GM12878 (cell line): ENCODE measurements around the gene PADI1. TPM values are rescaled to one million over a fixed set of nuclear protein-coding genes. Genes with fewer than 3 reads are reported as not detected.

Experiments
- ATAC-seq: fragments of 200-7000 bp; cut with Tn5 transposase; 3 replicates; pipeline ENCODE4 v1.9.1; 2020; ENCODE audit warnings: mild to moderate bottlenecking, moderate library complexity
- BruUV-seq: library from RNA; stranded (reverse); fragments of 400-500 nt; replicated peaks from 2 replicates; lab custom pipeline; 2021; lab: Mats Ljungman, UMichigan
- CTCF ChIA-PET: fragments of 300-600 bp; sonication (Branson Sonifier 250); formaldehyde crosslinking; extraction: SDS; loops from one replicate; lab custom pipeline; 2021; ENCODE audit warnings: inconsistent platforms; lab: Yijun Ruan, JAX
- POLR2A ChIA-PET: fragments of 350-600 bp; formaldehyde crosslinking; extraction: SDS; loops from one replicate; lab custom pipeline; 2021; ENCODE audit warnings: inconsistent platforms; lab: Charles Lee
- RAD21 ChIA-PET: fragments of 300-600 bp; sonication (Branson Sonifier 250); formaldehyde crosslinking; loops from one replicate; lab custom pipeline; 2023; ENCODE audit warnings: antibody characterized with exemption; ENCODE audit not compliant: unreplicated experiment; lab: Charles Lee
- SMC1A ChIA-PET: fragments of 300-600 bp; sonication (Branson Sonifier 250); formaldehyde crosslinking; loops from one replicate; lab custom pipeline; 2023; ENCODE audit not compliant: unreplicated experiment, uncharacterized antibody; lab: Charles Lee
- DNase-seq: peaks from one replicate; pipeline ENCODE4 v3.0.0-alpha.2; 2011; ENCODE audit warnings: low read depth, low spot score
- FAIRE-seq: peaks from 3 replicates; lab custom pipeline; 2011; peaks lifted over from hg19 to GRCh38; lab: Jason Lieb, UNC
- H2AFZ ChIP-seq: 2 replicates; pipeline ENCODE4 v1.6.0; 2011; ENCODE audit warnings: low read depth, low read length, control low read depth; ENCODE audit not compliant: control insufficient read depth
- H3K27ac ChIP-seq: 2 replicates; pipeline ENCODE4 v1.5.1; 2011; ENCODE audit warnings: control low read depth; ENCODE audit not compliant: control insufficient read depth, insufficient read depth
- H3K27me3 ChIP-seq, 2 experiments: replicated peaks in 1 of 2; 2 replicates each; pipeline versions ENCODE4 v1.6.0 to v1.6.1; 2011; ENCODE audit warnings: low read length in 1 of 2; ENCODE audit not compliant: control insufficient read depth in 2 of 2, insufficient read depth in 2 of 2
- H3K36me3 ChIP-seq, 2 experiments: 2 replicates each; pipeline ENCODE4 v1.5.1; 2011; ENCODE audit warnings: low read length in 1 of 2; ENCODE audit not compliant: control insufficient read depth in 2 of 2, insufficient read depth in 2 of 2
- H3K4me1 ChIP-seq: 2 replicates; pipeline ENCODE4 v1.6.1; 2011; ENCODE audit warnings: mild to moderate bottlenecking, low read length, moderate library complexity, mixed read lengths; ENCODE audit not compliant: control insufficient read depth, insufficient read depth
- H3K4me2 ChIP-seq: 2 replicates; pipeline ENCODE4 v1.6.0; 2011; ENCODE audit warnings: control low read depth; ENCODE audit not compliant: control insufficient read depth, insufficient read depth
- H3K4me3 ChIP-seq: fragments of 200-600 bp; sonication (generic); 2 replicates; pipeline ENCODE4 v1.5.1; 2016
- H3K79me2 ChIP-seq: 2 replicates; pipeline ENCODE4 v1.6.0; 2011; ENCODE audit warnings: low read length; ENCODE audit not compliant: control insufficient read depth, insufficient read depth
- H3K9ac ChIP-seq: 2 replicates; pipeline ENCODE4 v1.8.0; 2011; ENCODE audit warnings: low read length, control low read depth, mixed read lengths; ENCODE audit not compliant: control insufficient read depth, insufficient read depth
- H3K9me3 ChIP-seq: replicated peaks from 3 replicates; pipeline ENCODE4 v1.5.1; 2011; ENCODE audit warnings: mild to moderate bottlenecking, low read length; ENCODE audit not compliant: control insufficient read depth, insufficient read depth
- H4K20me1 ChIP-seq: 2 replicates; pipeline ENCODE4 v1.6.0; 2011; ENCODE audit not compliant: control insufficient read depth, insufficient read depth
- DPF2 ChIP-seq: fragments of 450-650 bp; IDR thresholded peaks from 2 replicates; pipeline ENCODE4 v1.6.1; 2017; ENCODE audit warnings: mild to moderate bottlenecking
- KAT2A ChIP-seq: conservative IDR thresholded peaks from 2 replicates; pipeline ENCODE4 v1.6.1; 2011; ENCODE audit warnings: low read depth, low read length; ENCODE audit not compliant: control insufficient read depth
- NFYA ChIP-seq: IDR thresholded peaks from 2 replicates; pipeline ENCODE4 v1.6.1; 2011; ENCODE audit warnings: low read depth, mild to moderate bottlenecking, low read length, improper control_type of control experiment, borderline replicate concordance
- PAX8 ChIP-seq: fragments of 450-650 bp; IDR thresholded peaks from 2 replicates; pipeline ENCODE4 v1.6.1; 2017; ENCODE audit warnings: mild to moderate bottlenecking, moderate library complexity
- PML ChIP-seq: IDR thresholded peaks from 2 replicates; pipeline ENCODE4 v1.6.1; 2012; ENCODE audit warnings: low read length, inconsistent platforms
- POLR2AphosphoS2 ChIP-seq: IDR thresholded peaks from 2 replicates; pipeline ENCODE4 v1.6.1; 2011; ENCODE audit warnings: low read depth, mild to moderate bottlenecking, low read length, improper control_type of control experiment, moderate library complexity
- RBBP5 ChIP-seq: fragments of 200-600 bp; sonication (generic); conservative IDR thresholded peaks from 2 replicates; pipeline ENCODE4 v1.6.1; 2016
- RELA ChIP-seq: fragments of 450-650 bp; IDR thresholded peaks from 2 replicates; pipeline ENCODE4 v1.8.0; 2014; ENCODE audit warnings: borderline replicate concordance; ENCODE audit not compliant: partially characterized antibody
- SIN3A ChIP-seq: IDR thresholded peaks from 2 replicates; pipeline ENCODE4 v1.6.1; 2012; ENCODE audit warnings: low read depth, low read length, improper control_type of control experiment
- TAF1 ChIP-seq: IDR thresholded peaks from 2 replicates; pipeline ENCODE4 v1.6.1; 2011; ENCODE audit warnings: mild to moderate bottlenecking, low read depth, low read length, borderline replicate concordance
- ZNF274 ChIP-seq: IDR thresholded peaks from one replicate; pipeline ENCODE4 v1.8.0; 2011; ENCODE audit not compliant: insufficient read length, insufficient read depth
- WGBS: methylation state at CpG from one replicate; pipeline ENCODE4 v1.1.6; 2016; ENCODE audit warnings: low lambda C conversion rate; ENCODE audit not compliant: insufficient replicate concordance, insufficient coverage; ENCODE audit errors: missing lambda C conversion rate; 5-methylcytosine and 5-hydroxymethylcytosine counted together
- in situ Hi-C: fragments of 300-500 bp; cut with MboI; formaldehyde crosslinking; loops from 9 replicates; pipeline ENCODE4 v1.14.3; 2018; ENCODE audit warnings: mixed read lengths
- intact Hi-C: fragments of 100-400 bp; cut with micrococcal nuclease; formaldehyde crosslinking; loops from one replicate; pipeline ENCODE4 v1.14.2; 2022; ENCODE audit not compliant: unreplicated experiment
- polyA plus RNA-seq, 11 experiments: library from polyadenylated mRNA; depleted of rRNA in 4 of 11; unstranded in 6 of 11; stranded (reverse) in 5 of 11; fragments of >200 nt; fragmentation: Nextera tagmentation in 4 of 11; fragmentation: Illumina TruSeq in 1 of 11; extraction: Ambion mirVana in 4 of 11; extraction: Trizol in 1 of 11; gene quantifications; 1 replicate in 1 of 11; 2 replicates in 10 of 11; pipeline versions ENCODE4 v1.2.1 to v1.2.3, GENCODE V29; 2011 to 2016; ENCODE audit warnings: inconsistent platforms in 2 of 11, missing spikeins in 2 of 11, low read depth in 1 of 11
- total RNA-seq, 4 experiments: library from RNA; depleted of rRNA in 3 of 4; stranded (reverse); fragments of >200 nt in 3 of 4; fragmentation: Illumina TruSeq in 1 of 4; extraction: Trizol in 1 of 4; gene quantifications; 2 replicates each; pipeline versions ENCODE4 v1.2.1 to v1.2.3, GENCODE V29; 2013 to 2021
- TF ChIP-seq, protein P1 (sequence below): fragments of 450-650 bp; formaldehyde crosslinking; IDR thresholded peaks from 2 replicates; pipeline ENCODE4 v1.4.0; 2020; ENCODE audit warnings: mild to moderate bottlenecking, moderate library complexity
- TF ChIP-seq, protein P2 (sequence below): fragments of 450-650 bp; conservative IDR thresholded peaks from 2 replicates; pipeline ENCODE4 v1.6.1; 2017; ENCODE audit warnings: mild to moderate bottlenecking, moderate library complexity
- TF ChIP-seq, protein P3 (sequence below): IDR thresholded peaks from 2 replicates; pipeline ENCODE4 v1.6.1; 2011; ENCODE audit warnings: mild to moderate bottlenecking, low read depth, low read length, moderate library complexity; ENCODE audit not compliant: insufficient replicate concordance
- TF ChIP-seq, protein P4 (sequence below): IDR thresholded peaks from 2 replicates; pipeline ENCODE4 v1.6.1; 2012; ENCODE audit warnings: low read depth, low read length, improper control_type of control experiment
- TF ChIP-seq, protein P5 (sequence below): fragments of 450-650 bp; IDR thresholded peaks from 2 replicates; pipeline ENCODE4 v1.6.1; 2014; ENCODE audit warnings: mild to moderate bottlenecking

Gene PADI1
- total and polyA plus RNA-seq, 10 of the 15 experiments (the other 5 are each of a cell fraction or from before 2014, with no cell fraction given): 0.05 TPM; not detected in 9

DNA sequence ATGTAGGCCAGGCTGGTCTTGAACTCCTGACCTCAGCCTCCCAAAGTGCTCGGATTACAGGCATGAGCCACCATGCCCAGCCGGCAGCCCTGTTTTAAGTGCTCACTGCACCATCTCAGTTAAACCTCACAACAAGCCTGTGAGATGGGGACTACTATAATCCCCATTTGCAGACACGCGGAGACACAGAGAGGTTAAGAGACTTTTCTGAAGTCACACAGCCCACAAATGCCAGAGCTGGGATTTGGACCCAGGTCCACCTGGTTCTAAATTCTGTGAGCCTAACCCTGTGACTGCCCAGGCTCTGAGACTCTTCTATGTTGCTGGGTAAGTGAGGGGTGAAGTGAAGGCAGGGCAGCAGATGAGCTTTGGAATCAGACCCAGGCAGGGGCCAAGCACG is 6.4 kb downstream of the PADI1 start:
- peaks cover 0 to 2% of the 10 kb centered on the region in 2 experiments; a peak in 2 of 4 replicates for H3K27me3 ChIP-seq
- no peaks in the 10 kb centered on the region for H3K9me3 ChIP-seq
- no peak for FAIRE-seq
- SMC1A ChIA-PET: interaction anchor here (1.0 to 1.7 kb wide), 2 partner anchors 70 to 82 kb away, joined by 3 to 4 read pairs; no protein-coding TSS in a partner anchor
- in situ Hi-C loops (no loop called here), intact Hi-C loops (no loop called here)
- DNase-seq: no peak
- ATAC-seq: no peak
- no peaks in the 10 kb centered on the region for H4K20me1 ChIP-seq
- peaks cover 14% of the 10 kb centered on the region for H3K4me1 ChIP-seq
- no peak overlapping the region for H3K9ac ChIP-seq
- RAD21 ChIA-PET: interaction anchor here (0.6 kb wide), 1 partner anchor 84 kb away, joined by 4 read pairs; no protein-coding TSS in a partner anchor
- no peak overlapping the region for H3K4me3 ChIP-seq
- no peaks in the 10 kb centered on the region for H3K79me2 ChIP-seq
- BruUV-seq: no TSS peak
- CTCF ChIA-PET: interaction anchor here (1.2 kb wide), 1 partner anchor 151 kb away, joined by 3 read pairs; no protein-coding TSS in a partner anchor
- no peak overlapping the region for H3K27ac ChIP-seq
- no peak overlapping the region for H3K4me2 ChIP-seq
- POLR2A ChIA-PET: no interaction called here
- WGBS: 59% methylated on average over 5 of the region's 5 CpGs
- no peaks in the 10 kb centered on the region for H3K36me3 ChIP-seq
- H2AFZ ChIP-seq: no peak overlapping the region
- TF ChIP-seq SIN3A (no peak), DPF2 (no peak), KAT2A (no peak), RBBP5 (no peak), TAF1 (no peak), ZNF274 (no peak), RELA (no peak), PAX8 (no peak), POLR2AphosphoS2 (no peak), PML (no peak), NFYA (no peak)
- TF ChIP-seq, protein P1, sequence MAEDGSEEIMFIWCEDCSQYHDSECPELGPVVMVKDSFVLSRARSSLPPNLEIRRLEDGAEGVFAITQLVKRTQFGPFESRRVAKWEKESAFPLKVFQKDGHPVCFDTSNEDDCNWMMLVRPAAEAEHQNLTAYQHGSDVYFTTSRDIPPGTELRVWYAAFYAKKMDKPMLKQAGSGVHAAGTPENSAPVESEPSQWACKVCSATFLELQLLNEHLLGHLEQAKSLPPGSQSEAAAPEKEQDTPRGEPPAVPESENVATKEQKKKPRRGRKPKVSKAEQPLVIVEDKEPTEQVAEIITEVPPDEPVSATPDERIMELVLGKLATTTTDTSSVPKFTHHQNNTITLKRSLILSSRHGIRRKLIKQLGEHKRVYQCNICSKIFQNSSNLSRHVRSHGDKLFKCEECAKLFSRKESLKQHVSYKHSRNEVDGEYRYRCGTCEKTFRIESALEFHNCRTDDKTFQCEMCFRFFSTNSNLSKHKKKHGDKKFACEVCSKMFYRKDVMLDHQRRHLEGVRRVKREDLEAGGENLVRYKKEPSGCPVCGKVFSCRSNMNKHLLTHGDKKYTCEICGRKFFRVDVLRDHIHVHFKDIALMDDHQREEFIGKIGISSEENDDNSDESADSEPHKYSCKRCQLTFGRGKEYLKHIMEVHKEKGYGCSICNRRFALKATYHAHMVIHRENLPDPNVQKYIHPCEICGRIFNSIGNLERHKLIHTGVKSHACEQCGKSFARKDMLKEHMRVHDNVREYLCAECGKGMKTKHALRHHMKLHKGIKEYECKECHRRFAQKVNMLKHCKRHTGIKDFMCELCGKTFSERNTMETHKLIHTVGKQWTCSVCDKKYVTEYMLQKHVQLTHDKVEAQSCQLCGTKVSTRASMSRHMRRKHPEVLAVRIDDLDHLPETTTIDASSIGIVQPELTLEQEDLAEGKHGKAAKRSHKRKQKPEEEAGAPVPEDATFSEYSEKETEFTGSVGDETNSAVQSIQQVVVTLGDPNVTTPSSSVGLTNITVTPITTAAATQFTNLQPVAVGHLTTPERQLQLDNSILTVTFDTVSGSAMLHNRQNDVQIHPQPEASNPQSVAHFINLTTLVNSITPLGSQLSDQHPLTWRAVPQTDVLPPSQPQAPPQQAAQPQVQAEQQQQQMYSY (CRISPR knock-in tag): no peak
- TF ChIP-seq, protein P2, sequence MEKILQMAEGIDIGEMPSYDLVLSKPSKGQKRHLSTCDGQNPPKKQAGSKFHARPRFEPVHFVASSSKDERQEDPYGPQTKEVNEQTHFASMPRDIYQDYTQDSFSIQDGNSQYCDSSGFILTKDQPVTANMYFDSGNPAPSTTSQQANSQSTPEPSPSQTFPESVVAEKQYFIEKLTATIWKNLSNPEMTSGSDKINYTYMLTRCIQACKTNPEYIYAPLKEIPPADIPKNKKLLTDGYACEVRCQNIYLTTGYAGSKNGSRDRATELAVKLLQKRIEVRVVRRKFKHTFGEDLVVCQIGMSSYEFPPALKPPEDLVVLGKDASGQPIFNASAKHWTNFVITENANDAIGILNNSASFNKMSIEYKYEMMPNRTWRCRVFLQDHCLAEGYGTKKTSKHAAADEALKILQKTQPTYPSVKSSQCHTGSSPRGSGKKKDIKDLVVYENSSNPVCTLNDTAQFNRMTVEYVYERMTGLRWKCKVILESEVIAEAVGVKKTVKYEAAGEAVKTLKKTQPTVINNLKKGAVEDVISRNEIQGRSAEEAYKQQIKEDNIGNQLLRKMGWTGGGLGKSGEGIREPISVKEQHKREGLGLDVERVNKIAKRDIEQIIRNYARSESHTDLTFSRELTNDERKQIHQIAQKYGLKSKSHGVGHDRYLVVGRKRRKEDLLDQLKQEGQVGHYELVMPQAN: no peak
- TF ChIP-seq, protein P3, sequence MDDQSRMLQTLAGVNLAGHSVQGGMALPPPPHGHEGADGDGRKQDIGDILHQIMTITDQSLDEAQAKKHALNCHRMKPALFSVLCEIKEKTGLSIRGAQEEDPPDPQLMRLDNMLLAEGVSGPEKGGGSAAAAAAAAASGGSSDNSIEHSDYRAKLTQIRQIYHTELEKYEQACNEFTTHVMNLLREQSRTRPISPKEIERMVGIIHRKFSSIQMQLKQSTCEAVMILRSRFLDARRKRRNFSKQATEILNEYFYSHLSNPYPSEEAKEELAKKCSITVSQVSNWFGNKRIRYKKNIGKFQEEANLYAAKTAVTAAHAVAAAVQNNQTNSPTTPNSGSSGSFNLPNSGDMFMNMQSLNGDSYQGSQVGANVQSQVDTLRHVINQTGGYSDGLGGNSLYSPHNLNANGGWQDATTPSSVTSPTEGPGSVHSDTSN: no peak
- TF ChIP-seq, protein P4, sequence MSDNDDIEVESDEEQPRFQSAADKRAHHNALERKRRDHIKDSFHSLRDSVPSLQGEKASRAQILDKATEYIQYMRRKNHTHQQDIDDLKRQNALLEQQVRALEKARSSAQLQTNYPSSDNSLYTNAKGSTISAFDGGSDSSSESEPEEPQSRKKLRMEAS: no peak
- TF ChIP-seq, protein P5, sequence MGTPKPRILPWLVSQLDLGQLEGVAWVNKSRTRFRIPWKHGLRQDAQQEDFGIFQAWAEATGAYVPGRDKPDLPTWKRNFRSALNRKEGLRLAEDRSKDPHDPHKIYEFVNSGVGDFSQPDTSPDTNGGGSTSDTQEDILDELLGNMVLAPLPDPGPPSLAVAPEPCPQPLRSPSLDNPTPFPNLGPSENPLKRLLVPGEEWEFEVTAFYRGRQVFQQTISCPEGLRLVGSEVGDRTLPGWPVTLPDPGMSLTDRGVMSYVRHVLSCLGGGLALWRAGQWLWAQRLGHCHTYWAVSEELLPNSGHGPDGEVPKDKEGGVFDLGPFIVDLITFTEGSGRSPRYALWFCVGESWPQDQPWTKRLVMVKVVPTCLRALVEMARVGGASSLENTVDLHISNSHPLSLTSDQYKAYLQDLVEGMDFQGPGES: no peak
